GM19452 (cell line): ENCODE data around the gene DGKG.

Source experiments
- ATAC-seq: cut with Tn5 transposase; IDR thresholded peaks from one replicate; pipeline ENCODE4 v1.9.1; 2021; ENCODE audit not compliant: unreplicated experiment

The DGKG gene

GRCh38 chr3:186247821-186248814, 113.9 kb downstream of the DGKG start:
- no peak for ATAC-seq

DNA sequence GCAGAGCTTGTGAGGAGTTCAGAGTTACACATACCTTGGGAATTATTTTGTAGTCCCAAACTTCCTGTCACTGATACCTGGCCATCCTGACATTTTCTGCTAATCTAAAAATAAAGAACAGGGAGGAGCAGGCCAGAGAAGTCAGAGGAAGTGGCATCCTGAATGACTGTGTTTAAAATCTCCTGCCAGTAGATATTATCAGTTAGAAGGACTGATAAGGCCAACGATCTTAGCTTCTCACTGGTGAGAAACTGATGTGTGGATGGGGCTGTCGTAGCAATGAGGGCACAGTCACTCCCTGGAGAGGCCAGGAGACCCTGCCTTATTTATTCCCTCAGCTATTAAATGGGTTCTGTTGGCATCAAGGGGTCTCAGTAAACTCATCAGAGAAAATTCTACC, 115.1 kb downstream of the DGKG start:
- no peak for ATAC-seq

DNA sequence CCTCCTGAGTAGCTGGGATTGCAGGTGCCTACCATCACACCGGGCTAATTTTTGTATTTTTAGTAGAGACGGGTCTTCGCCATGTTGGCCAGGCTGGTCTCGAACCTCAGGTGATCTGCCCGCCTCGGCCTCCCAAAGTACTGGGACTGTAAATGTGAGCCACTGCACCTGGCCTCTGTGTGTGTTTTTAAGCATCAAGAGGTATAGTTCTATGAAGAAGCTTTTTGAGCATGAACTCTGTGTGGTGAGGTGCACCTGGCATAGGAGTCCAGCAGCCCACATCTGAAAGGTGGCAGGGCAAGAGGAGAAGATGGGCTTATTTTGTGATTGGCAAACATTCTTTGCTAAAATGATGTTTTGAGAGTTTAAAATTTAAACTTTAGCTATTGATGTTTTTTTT, 118.0 kb downstream of the DGKG start:
- ATAC-seq = no peak

DNA sequence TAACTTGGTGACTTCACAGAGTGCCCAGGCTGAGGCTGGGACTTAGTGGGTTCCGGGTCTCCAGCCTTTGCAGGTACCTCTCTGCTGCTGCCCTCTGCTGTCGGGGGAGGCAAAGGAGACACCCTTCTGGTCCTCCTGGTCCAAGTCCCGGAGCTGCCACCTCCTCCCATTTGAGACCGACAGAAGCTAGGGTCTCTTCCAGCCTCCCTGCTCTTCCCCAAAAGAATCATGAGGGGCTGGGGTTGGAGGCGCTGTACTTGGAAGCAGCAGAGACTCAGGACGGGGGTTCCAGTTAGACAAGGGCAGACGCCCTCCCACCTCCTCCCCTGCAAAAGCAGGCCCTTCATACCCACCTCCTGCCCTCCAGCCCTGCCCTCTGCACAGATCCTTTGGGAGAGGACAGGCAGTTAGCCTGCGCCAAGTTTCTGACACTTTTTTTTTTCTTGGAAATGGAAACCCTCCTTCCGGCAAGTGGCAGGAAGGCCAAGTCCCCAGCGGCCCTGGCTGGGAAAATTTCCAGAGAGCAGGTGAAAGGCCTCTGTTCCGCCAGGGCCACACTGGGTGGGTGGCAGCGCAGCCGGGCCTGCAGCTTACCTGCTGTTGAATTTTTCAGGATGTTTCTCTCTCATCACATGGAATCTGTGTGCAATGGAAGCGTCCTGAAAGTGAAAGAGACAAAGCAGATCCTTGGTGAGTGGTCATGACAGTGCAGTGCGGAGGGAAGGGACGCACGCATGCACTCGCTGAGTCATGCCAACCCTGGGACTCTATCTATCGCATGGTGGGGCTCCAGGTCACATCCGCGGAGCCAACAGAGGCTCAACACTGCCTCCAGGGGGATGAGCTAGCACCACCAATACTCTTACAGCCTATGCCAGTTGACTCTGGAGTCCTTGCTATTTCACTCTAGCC, 119.9 kb downstream of the DGKG start:
- ATAC-seq = peak; percentile 77

GRCh38 chr3:186239321-186239720, 122.7 kb downstream of the DGKG start:
- no peak for ATAC-seq

DNA sequence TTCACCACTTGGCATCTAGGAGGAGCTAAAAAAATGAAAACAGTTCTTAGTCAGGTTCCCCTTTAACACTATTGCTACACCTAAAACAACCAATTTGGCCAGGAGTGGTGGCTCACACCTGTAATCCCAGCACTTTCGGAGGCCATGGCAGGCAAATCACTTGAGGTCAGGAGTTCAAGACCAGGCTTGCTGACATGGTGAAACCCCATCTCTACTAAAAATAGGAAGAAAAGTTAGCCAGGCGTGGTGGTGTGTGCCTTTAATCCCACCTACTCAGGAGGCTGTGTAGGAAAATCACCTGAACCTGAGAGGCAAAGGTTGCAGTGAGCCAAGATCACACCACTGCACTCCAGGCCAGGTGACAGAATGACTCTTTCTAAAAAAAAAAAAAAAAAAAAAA, 124.1 kb downstream of the DGKG start:
- no peak for ATAC-seq

DNA sequence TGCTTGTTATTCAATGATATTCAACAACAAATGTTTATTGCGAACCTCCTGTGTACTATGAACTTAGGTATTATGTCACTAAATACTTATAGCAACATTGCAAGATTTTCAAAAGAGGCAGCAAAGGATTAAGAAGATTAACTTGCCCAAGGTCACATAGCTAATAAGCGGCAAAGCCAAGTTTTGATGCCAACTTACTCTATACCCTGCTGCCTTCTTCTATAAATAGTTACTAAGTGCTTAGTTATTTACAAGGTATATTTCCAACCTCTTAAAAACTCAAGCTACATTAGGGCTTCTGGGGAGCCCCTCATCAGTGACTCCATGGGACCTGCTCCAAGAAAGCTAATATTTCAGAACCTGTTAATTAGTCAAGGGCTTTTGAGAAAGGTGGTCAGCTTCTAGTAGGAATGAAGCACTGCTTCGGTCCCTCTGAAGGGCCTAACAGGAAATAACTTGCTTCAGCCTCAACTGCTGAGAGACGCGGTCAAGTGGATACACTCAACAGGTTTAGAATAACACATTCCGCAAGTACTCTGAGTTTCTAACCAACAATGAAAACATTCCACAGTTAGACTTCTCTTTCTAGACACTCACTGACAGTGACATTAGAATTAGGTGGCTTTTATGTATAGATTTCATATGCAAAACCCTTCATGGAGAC, 125.5 kb downstream of the DGKG start:
- no peak for ATAC-seq

DNA sequence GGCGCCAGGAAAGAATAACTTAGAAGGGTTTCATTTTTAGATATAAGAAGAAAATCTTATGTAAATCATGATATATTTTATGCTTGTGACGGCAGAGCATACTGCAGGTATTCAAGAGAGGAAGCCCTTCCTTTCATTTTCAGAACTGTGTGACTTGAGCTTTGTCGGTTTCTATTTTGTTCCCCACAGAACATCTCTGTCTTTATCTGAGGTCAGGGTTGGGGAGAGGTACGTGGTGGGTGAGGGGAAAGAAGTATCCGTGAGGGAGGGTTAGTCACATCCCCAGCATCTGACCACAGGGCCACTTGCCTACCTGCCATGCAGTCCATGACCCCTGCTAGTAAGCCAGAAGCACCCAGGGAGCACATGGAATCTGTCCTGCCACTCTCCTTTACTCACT, 126.5 kb downstream of the DGKG start:
- peak; percentile 81 for ATAC-seq

DNA sequence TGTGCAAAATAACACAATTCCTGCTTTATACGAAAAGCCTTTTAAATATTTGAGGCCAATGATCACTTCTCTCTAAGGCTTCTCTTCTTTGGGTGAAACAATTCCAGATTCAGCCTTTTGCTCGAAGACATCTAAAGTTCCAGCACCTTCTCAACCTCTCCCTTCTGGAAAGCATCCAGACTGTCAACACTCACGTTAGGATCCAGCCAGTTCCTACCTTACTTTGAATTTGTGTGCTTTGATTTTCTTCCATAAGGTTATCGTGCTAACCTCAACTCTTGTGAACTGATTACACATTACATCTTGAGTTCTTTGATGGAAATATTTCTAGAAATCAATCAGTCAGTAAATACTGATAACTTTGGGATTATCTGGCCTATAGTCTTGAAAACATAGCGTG, 127.9 kb downstream of the DGKG start:
- ATAC-seq = no peak

DNA sequence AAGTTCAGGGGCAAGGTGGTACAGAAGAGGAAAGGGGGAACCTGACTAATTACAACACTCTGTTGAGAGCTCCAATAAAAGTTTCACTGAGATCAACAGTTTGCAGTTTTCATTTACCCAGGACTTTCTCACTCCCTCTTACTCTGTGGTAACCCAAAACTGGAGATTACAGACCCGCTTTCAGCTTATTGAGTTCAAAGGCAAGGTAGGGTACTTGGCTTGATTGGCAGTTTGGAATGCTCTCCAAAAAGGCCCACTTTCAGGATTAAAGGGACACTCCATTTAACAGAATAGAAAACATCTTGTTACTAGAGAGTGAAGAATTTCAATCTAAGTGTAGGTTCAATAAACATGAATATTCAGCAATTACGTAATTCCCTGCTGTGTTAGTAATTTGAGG, 135.6 kb downstream of the DGKG start:
- no peak for ATAC-seq

DNA sequence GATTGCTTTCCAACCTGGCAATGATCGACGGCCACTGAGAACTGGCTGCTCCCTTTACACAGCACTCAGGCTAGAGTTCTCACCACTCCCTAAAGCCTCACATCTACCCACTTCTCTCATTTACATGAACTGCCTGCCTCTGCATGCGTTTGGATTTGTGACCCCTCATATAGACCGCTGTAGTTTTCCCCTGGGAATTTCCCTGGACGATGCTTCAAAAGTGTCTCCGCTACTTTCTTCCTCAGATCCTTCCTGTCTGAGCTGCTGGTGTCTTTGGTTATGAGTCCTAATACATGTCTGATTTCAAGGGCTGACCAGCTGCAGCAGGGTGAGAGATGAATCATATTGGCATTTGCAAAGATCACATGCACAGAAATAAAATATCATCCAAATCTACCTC, 136.4 kb downstream of the DGKG start:
- no peak for ATAC-seq

- ATAC-seq = no peak
Measured at GRCh38 chr3:186224041-186224610, 137.9 kb downstream of the DGKG start.

DNA sequence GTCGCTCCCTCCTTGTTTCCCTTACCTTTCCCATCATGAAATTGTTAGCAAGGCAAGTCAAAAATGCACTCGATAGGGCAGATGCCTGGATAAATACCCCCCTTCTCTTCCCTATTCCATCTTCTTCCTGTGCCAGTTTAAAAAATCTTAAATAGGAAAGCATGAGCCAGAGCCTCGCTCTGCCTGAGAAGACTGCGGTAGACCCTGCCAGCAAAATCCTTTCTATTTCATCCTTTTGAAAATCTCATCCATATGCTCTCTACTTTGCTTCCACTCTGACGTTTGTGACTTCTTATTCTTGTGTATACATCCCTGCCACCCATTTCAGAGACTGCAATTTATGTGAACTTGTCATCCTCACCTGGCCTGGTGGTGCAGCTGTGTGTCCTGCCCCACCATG, 138.6 kb downstream of the DGKG start:
- ATAC-seq = no peak

DNA sequence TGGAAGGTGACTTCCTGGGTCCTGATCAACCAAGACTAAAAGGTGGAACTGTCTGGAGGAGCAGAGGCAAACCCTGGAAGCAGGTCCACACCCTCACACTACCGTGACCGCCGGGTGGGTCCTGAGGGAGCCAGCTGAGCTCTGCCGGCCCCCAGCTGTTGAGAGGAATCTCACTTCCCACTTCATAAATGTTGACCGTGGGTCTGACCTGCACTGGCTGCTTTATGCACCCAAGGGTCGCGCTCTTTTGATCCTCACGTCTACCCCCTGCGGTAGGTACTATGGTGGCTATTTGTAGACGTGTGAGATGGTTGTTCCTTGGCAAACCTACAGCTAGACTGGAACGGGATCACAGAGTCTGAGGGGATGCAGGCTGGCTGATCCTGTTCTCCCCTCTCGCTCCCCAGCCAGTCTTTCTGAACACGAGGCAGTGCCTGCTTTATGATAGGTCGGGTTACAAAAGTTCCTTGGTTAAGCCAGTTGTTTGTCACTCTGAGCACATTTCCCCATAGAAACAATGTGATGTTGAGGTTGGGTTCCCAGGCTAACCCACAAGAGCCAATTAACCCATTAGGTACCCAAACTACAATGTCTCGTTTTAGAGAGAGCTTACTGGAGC, 140.2 kb downstream of the DGKG start:
- no peak for ATAC-seq

- ATAC-seq = no peak
Measured at GRCh38 chr3:186220911-186221645, 141.0 kb downstream of the DGKG start.

DNA sequence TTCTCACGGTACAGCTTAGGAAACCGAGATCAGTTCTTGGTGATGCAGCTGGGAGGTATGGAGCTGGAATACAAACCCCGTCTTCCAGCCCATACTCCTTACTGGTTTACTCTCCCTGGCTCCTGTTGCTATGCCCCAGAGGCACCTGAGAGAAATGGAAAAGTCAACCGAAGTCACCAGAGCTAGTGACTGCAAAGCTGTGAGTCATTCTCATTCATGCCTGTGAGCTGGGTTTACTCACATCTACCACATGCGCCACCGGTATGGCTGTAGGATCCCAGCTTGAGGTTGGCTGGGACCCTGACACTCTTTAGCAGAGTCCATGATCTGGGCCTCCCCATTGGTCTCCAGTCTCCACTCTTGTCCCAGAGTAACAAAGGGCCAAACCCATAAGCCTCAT, 141.7 kb downstream of the DGKG start:
- no peak for ATAC-seq

DNA sequence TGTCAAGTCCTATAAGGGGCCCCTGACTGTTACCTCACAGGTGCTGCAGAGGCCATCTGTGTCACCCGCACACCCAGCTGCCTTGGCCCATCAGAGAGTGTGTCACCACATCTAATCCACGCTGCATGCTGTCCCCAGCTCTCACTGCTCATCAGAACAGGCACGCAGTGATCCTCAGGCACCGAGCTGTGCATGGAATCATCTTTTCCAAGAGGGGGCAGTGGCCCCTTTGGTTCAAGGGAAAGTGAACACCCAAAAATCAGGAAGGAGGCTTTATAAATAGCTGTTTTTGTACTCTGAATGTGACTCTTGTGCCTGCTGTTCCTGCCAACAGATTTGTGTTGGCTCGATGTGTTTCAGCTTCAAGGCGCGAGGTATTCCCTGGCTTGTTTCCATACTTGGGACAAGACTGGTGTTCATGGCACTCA, 142.8 kb downstream of the DGKG start:
- ATAC-seq = no peak

GRCh38 chr3:186218421-186218820, 143.6 kb downstream of the DGKG start:
- ATAC-seq = no peak

GRCh38 chr3:186217820-186218164, 144.2 kb downstream of the DGKG start:
- ATAC-seq = peak; percentile 83
